ENCODE measurements around the gene NPTN.

The NPTN gene

DNA sequence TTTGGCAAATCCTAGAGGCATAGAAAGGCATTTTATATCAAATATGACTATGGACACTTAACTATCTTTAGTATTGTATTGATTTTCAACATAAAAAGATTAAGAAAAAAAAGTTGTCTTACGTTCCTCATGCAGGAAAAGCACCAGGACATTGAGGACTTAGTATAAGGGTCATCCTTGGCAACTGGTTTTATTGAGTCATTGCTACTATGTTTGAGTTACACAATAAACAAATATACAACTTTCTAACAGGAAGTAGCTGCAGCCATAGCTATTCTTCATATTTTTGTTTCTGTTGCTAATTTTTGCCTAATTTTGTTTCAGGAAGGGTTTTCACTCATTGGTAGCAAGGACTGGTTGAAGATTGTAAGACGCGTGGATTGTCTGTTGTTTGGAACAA, 93.0 kb downstream of the NPTN start:
- no peak for ATAC-seq
- TF ChIP-seq PPARA (CRISPR knock-in tag; IDR thresholded peaks at IDR 0.05; ENCODE audit: borderline replicate concordance): no peak
- no peak for TF ChIP-seq POU6F1 (CRISPR knock-in tag; IDR thresholded peaks at IDR 0.05; ENCODE audit: borderline replicate concordance, low read depth)
- no peak for TF ChIP-seq TOX (CRISPR knock-in tag; IDR thresholded peaks at IDR 0.05; ENCODE audit: borderline replicate concordance)
- no peak for TF ChIP-seq ZNF70 (CRISPR knock-in tag; IDR thresholded peaks at IDR 0.05)
- TF ChIP-seq BACH2 (CRISPR knock-in tag; IDR thresholded peaks at IDR 0.05; ENCODE audit: borderline replicate concordance): no peak
- no peak for TF ChIP-seq PATZ1 (CRISPR knock-in tag; IDR thresholded peaks at IDR 0.05; ENCODE audit: borderline replicate concordance)
- no peak for TF ChIP-seq TCF4 (CRISPR knock-in tag; IDR thresholded peaks at IDR 0.05; ENCODE audit: borderline replicate concordance)
- no peak for TF ChIP-seq RARB (CRISPR knock-in tag; IDR thresholded peaks at IDR 0.05)
- no peak for TF ChIP-seq ZNF565 (CRISPR knock-in tag; conservative IDR thresholded peaks at IDR 0.05; ENCODE audit: low read depth)

DNA sequence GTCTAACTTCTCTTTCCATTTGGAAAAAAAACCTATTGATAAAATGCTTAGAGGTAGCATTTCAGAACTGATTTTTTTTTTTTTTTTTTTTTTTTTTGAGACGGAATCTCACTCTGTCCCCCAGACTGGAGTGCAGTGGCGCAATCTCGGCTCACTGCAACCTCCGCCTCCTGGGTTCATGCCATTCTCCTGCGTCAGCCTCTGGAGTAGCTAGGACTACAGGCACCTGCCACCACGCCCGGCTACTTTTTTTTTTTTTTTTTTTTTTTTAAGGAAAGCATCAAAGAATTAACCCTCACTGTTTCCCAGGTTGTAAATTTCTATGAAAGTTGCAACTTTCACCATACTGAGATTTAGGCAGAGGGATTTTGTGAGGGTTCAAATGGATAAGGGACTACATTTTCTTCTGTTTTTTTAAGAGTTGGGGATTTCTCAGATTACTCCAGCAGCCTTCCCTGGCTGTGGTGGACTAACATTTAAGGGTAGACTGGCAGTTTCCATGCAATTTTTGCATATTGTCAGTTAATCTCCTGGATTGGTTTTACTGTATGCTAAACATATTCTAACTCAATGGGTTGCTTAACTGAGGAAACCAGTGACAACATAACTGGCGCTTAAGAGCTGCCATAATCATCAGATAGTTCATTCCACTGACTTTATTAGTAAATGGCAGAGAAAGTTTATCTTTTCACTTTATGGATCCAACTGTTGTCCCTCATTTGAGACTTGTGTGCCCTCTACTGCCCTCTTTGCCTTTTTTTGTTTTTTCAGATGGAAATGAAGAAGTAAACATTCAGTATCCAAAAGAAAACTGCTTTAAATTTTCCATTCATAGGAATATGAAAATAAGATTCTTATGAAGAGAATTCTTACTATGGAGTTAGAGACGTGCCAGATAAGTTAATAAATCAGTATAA, 93.7 kb downstream of the NPTN start:
- no peak for TF ChIP-seq ZFP3 (CRISPR knock-in tag; IDR thresholded peaks at IDR 0.05)
- TF ChIP-seq OSR1 (CRISPR knock-in tag; IDR thresholded peaks at IDR 0.05): no peak
- TF ChIP-seq ISL1 (CRISPR knock-in tag; IDR thresholded peaks at IDR 0.05): no peak
- no peak for TF ChIP-seq BACH2 (CRISPR knock-in tag; IDR thresholded peaks at IDR 0.05; ENCODE audit: borderline replicate concordance)
- TF ChIP-seq PATZ1 (CRISPR knock-in tag; IDR thresholded peaks at IDR 0.05; ENCODE audit: borderline replicate concordance): no peak
- TF ChIP-seq POU6F1 (CRISPR knock-in tag; IDR thresholded peaks at IDR 0.05; ENCODE audit: borderline replicate concordance, low read depth): no peak
- TF ChIP-seq TSHZ2 (CRISPR knock-in tag; IDR thresholded peaks at IDR 0.05): no peak
- no peak for TF ChIP-seq ZNF565 (CRISPR knock-in tag; conservative IDR thresholded peaks at IDR 0.05; ENCODE audit: low read depth)
- TF ChIP-seq CSDC2 (CRISPR knock-in tag; IDR thresholded peaks at IDR 0.05): no peak
- no peak for TF ChIP-seq ARNTL (CRISPR knock-in tag; IDR thresholded peaks at IDR 0.05; ENCODE audit: borderline replicate concordance, low read depth)
- no peak for TF ChIP-seq TOX (CRISPR knock-in tag; IDR thresholded peaks at IDR 0.05; ENCODE audit: borderline replicate concordance)
- TF ChIP-seq, protein P1, sequence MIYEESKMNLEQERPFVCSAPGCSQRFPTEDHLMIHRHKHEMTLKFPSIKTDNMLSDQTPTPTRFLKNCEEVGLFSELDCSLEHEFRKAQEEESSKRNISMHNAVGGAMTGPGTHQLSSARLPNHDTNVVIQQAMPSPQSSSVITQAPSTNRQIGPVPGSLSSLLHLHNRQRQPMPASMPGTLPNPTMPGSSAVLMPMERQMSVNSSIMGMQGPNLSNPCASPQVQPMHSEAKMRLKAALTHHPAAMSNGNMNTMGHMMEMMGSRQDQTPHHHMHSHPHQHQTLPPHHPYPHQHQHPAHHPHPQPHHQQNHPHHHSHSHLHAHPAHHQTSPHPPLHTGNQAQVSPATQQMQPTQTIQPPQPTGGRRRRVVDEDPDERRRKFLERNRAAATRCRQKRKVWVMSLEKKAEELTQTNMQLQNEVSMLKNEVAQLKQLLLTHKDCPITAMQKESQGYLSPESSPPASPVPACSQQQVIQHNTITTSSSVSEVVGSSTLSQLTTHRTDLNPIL (CRISPR knock-in tag; IDR thresholded peaks at IDR 0.05; ENCODE audit: low read depth): no peak
- no peak for TF ChIP-seq ESRRG (CRISPR knock-in tag; IDR thresholded peaks at IDR 0.05)
- no peak for TF ChIP-seq SNAI2 (CRISPR knock-in tag; IDR thresholded peaks at IDR 0.05)
- TF ChIP-seq ZNF8 (CRISPR knock-in tag; IDR thresholded peaks at IDR 0.05): no peak
- TF ChIP-seq GLIS3 (CRISPR knock-in tag; IDR thresholded peaks at IDR 0.05): no peak
- no peak for ATAC-seq
